PC-9 (cell line): Measurements from ENCODE around the gene DAAM1. TPM values are rescaled to one million over a fixed set of nuclear protein-coding genes. Genes with fewer than 3 reads are reported as not detected.

ENCODE experiments used
- BruUV-seq: library from RNA; stranded (reverse); fragments of 400-500 nt; replicated peaks from 2 replicates; lab custom pipeline; 2021; lab: Mats Ljungman, UMichigan
- CTCF ChIA-PET: fragments of 300-600 bp; sonication (Branson Sonifier 250); formaldehyde crosslinking; loops from one replicate; lab custom pipeline; 2022; ENCODE audit warnings: antibody characterized with exemption; lab: Charles Lee
- POLR2A ChIA-PET: fragments of 300-600 bp; sonication (Branson Sonifier 250); formaldehyde crosslinking; loops from one replicate; lab custom pipeline; 2022; ENCODE audit warnings: antibody characterized with exemption; ENCODE audit not compliant: unreplicated experiment; lab: Charles Lee
- DNase-seq, 2 experiments: peaks; one replicate each; pipeline versions ENCODE4 v3.0.0 to v3.0.0-alpha.2; 2015 to 2022; ENCODE audit warnings: mixed read lengths in 1 of 2
- H2AFZ ChIP-seq: fragments of 200-600 bp; sonication (generic); 2 replicates; pipeline ENCODE4 v1.8.1; 2017; ENCODE audit warnings: antibody characterized with exemption
- H3F3A ChIP-seq: fragments of 200-600 bp; sonication (generic); 2 replicates; pipeline ENCODE4 v1.8.1; 2017; ENCODE audit warnings: antibody characterized with exemption, mild to moderate bottlenecking, low read depth; ENCODE audit not compliant: insufficient read depth
- H3K27ac ChIP-seq: fragments of 200-600 bp; sonication (generic); 2 replicates; pipeline ENCODE4 v1.6.1; 2016; ENCODE audit warnings: mixed run types
- H3K27me3 ChIP-seq: fragments of 200-600 bp; sonication (generic); 2 replicates; pipeline ENCODE4 v1.6.1; 2016; ENCODE audit warnings: low read depth, mixed run types; ENCODE audit not compliant: insufficient read depth
- H3K36me3 ChIP-seq: fragments of 200-600 bp; sonication (generic); 2 replicates; pipeline ENCODE4 v1.6.1; 2016; ENCODE audit warnings: low read depth, mixed run types
- H3K4me1 ChIP-seq: fragments of 200-600 bp; sonication (generic); replicated peaks from 2 replicates; pipeline ENCODE4 v1.6.1; 2016; ENCODE audit warnings: mixed run types; ENCODE audit not compliant: insufficient read depth
- H3K4me2 ChIP-seq: fragments of 200-600 bp; sonication (generic); 2 replicates; pipeline ENCODE4 v1.6.1; 2017; ENCODE audit warnings: mixed run types
- H3K4me3 ChIP-seq: fragments of 200-600 bp; sonication (generic); 2 replicates; pipeline ENCODE4 v1.6.1; 2016; ENCODE audit warnings: mixed run types
- H3K79me2 ChIP-seq: fragments of 200-600 bp; sonication (generic); 2 replicates; pipeline ENCODE4 v1.6.1; 2017; ENCODE audit warnings: low read depth, mixed run types
- H3K9me2 ChIP-seq: fragments of 200-600 bp; sonication (generic); 2 replicates; pipeline ENCODE4 v1.8.1; 2017; ENCODE audit warnings: mild to moderate bottlenecking; ENCODE audit not compliant: insufficient read depth
- H3K9me3 ChIP-seq: fragments of 200-600 bp; sonication (generic); 2 replicates; pipeline ENCODE4 v1.8.1; 2016; ENCODE audit warnings: low read depth; ENCODE audit not compliant: insufficient read depth
- H4K20me1 ChIP-seq: fragments of 200-600 bp; sonication (generic); 2 replicates; pipeline ENCODE4 v1.8.1; 2017; ENCODE audit not compliant: insufficient read depth
- EZH2 ChIP-seq: fragments of 200-600 bp; sonication (generic); IDR thresholded peaks from 2 replicates; pipeline ENCODE4 v1.8.0; 2017; ENCODE audit warnings: antibody characterized with exemption, low read depth
- intact Hi-C: fragments of 100-400 bp; cut with micrococcal nuclease; formaldehyde crosslinking; loops from one replicate; pipeline ENCODE4 v1.10.0; 2022; ENCODE audit not compliant: unreplicated experiment
- total RNA-seq: library from RNA; stranded (reverse); gene quantifications from 2 replicates; pipeline ENCODE4 v1.2.3, GENCODE V29; 2021
- TF ChIP-seq, protein P1 (sequence below): fragments of 200-600 bp; sonication (generic); conservative IDR thresholded peaks from 2 replicates; pipeline ENCODE4 v1.6.1; 2017; ENCODE audit warnings: mixed run types, antibody characterized with exemption, mild to moderate bottlenecking, moderate library complexity

Gene DAAM1
- total RNA-seq, 1 experiment from 2014 or later: 70.7 TPM

DNA sequence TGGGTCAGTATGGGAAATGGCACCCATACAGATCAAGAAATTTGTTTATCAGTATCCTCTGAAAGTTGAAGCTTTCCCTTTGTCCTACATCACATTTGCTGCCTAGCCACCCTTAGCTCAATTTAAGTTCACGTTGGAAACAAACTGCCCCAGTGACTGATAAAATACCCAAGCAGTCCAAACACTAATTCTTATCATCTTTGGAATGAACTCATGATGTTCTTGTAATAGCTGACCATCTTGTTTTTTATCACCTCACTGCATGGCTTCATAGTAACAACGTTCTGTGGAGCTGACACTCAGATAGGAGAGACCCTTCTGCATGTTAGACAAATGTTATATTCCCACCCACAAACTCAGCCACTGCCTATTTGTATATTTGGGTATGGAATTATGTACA is 183.3 kb downstream of the DAAM1 start:
- H3K9me2 ChIP-seq: no peaks in the 10 kb centered on the region
- no peaks in the 10 kb centered on the region for H3K4me1 ChIP-seq
- BruUV-seq: no TSS peak
- DNase-seq: no peak
- H3K4me3 ChIP-seq: no peak overlapping the region
- TF ChIP-seq, protein P1, sequence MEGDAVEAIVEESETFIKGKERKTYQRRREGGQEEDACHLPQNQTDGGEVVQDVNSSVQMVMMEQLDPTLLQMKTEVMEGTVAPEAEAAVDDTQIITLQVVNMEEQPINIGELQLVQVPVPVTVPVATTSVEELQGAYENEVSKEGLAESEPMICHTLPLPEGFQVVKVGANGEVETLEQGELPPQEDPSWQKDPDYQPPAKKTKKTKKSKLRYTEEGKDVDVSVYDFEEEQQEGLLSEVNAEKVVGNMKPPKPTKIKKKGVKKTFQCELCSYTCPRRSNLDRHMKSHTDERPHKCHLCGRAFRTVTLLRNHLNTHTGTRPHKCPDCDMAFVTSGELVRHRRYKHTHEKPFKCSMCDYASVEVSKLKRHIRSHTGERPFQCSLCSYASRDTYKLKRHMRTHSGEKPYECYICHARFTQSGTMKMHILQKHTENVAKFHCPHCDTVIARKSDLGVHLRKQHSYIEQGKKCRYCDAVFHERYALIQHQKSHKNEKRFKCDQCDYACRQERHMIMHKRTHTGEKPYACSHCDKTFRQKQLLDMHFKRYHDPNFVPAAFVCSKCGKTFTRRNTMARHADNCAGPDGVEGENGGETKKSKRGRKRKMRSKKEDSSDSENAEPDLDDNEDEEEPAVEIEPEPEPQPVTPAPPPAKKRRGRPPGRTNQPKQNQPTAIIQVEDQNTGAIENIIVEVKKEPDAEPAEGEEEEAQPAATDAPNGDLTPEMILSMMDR: no peak
- no peak for TF ChIP-seq EZH2
- ChIA-PET CTCF (no interaction called here), POLR2A (no interaction called here)
- H3K27me3 ChIP-seq: no peaks in the 10 kb centered on the region
- H3K4me2 ChIP-seq: no peak overlapping the region
- H3K9me3 ChIP-seq: no peaks in the 10 kb centered on the region
- no peak overlapping the region for H3K27ac ChIP-seq
- H2AFZ ChIP-seq: no peak overlapping the region
- intact Hi-C loops: no loop called here
- H3K36me3 ChIP-seq: peaks cover 15% of the 10 kb centered on the region; the same call in 1 of the 2 replicates
- H3F3A ChIP-seq: no peaks in the 10 kb centered on the region
- H4K20me1 ChIP-seq: no peaks in the 10 kb centered on the region
- H3K79me2 ChIP-seq: peaks cover under 1% of the 10 kb centered on the region; the same call in 1 of the 2 replicates

DNA sequence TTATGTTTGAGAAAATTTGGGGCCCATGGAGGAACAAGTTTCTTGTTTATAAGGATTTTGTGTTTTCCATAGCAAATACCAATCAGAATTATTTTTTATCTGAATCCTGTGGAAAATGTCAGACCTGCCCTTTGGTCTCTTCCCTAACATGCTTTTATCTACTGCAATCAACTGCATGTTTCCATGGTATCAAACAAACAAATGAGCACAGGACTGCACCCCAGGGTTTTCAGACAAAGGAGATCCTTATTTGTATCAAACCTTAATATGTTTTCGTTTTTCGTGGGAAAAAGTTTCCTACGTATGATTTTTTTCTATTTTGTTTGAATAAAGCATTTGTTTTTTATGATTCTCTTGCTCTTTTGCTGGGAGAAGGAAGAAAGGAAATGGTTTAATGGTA is 185.6 kb downstream of the DAAM1 start:
- no peak overlapping the region for H2AFZ ChIP-seq
- no peak for TF ChIP-seq EZH2
- TF ChIP-seq, protein P1: no peak
- H3K4me1 ChIP-seq: no peaks in the 10 kb centered on the region
- peaks cover 3% of the 10 kb centered on the region; the same call in 1 of the 2 replicates for H3K36me3 ChIP-seq
- H3F3A ChIP-seq: no peaks in the 10 kb centered on the region
- POLR2A ChIA-PET: no interaction called here
- no peaks in the 10 kb centered on the region for H3K79me2 ChIP-seq
- H3K4me2 ChIP-seq: no peak overlapping the region
- H3K4me3 ChIP-seq: no peak overlapping the region
- BruUV-seq: no TSS peak
- no peak overlapping the region for H3K27ac ChIP-seq
- H4K20me1 ChIP-seq: no peaks in the 10 kb centered on the region
- intact Hi-C loops: no loop called here
- no peaks in the 10 kb centered on the region for H3K27me3 ChIP-seq
- no peak for DNase-seq
- CTCF ChIA-PET: no interaction called here
- H3K9me3 ChIP-seq: no peaks in the 10 kb centered on the region
- H3K9me2 ChIP-seq: no peaks in the 10 kb centered on the region

DNA sequence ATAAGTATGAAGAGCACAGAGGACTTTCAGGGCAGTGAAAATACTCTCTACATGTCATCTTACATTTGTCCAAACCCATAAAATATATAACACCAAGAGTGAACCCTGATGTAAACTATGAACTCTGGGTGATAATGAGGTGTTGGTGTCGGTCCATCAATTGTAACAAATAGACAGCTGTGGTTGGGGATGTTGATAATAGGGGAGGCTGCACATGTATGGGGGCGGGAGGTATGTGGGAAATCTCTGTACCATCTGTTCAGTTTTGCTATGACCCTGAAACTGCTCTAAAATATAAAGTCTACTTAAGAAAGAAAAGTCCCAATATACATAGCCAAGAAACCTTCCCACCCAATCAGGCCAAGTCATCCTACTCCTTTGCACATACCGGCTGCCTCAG is 188.2 kb downstream of the DAAM1 start:
- DNase-seq: no peak
- no peaks in the 10 kb centered on the region for H4K20me1 ChIP-seq
- no peak overlapping the region for H3K4me3 ChIP-seq
- no peaks in the 10 kb centered on the region for H3K9me3 ChIP-seq
- ChIA-PET POLR2A (no interaction called here), CTCF (no interaction called here)
- no TSS peak for BruUV-seq
- no peak overlapping the region for H3K4me2 ChIP-seq
- TF ChIP-seq EZH2: no peak
- TF ChIP-seq, protein P1: no peak
- H3K9me2 ChIP-seq: no peaks in the 10 kb centered on the region
- no peak overlapping the region for H2AFZ ChIP-seq
- intact Hi-C loops: no loop called here
- no peaks in the 10 kb centered on the region for H3F3A ChIP-seq
- H3K4me1 ChIP-seq: no peaks in the 10 kb centered on the region
- no peaks in the 10 kb centered on the region for H3K27me3 ChIP-seq
- H3K27ac ChIP-seq: no peak overlapping the region
- no peaks in the 10 kb centered on the region for H3K36me3 ChIP-seq
- no peaks in the 10 kb centered on the region for H3K79me2 ChIP-seq
